ENCODE data around the gene TIGD3.

Gene TIGD3

GRCh38 chr11:65383778-65384177 lies 29.2 kb downstream of the TIGD3 start:
- intact Hi-C loops (cut with DNase I): loop anchor here (5.0 kb wide), 1 partner anchor 34 kb away; no protein-coding TSS in a partner anchor
- DNase-seq: no peak

- no peak for DNase-seq
These were observed 29.8 kb downstream of the TIGD3 start for GRCh38 chr11:65384301-65384889.

GRCh38 chr11:65386307-65387140 lies 32.0 kb downstream of the TIGD3 start, which contains the start of gene FRMD8:
FRMD8 (plus strand) TSS chr11:65386637; CDS start chr11:65387037, 400 bp downstream.
- intact Hi-C loops (cut with DNase I): no loop called here
- peak; percentile 83 to 99 (median 92) for DNase-seq

More at GRCh38 chr11:65384301-65384889, 29.8 kb downstream of the TIGD3 start:
- intact Hi-C loops (cut with DNase I): loop anchor here (5.0 kb wide), 1 partner anchor 33 kb away; no protein-coding TSS in a partner anchor

GRCh38 chr11:65388731-65389130 lies 34.2 kb downstream of the TIGD3 start:
- intact Hi-C loops (cut with DNase I): no loop called here
- no peak for DNase-seq

- DNase-seq: peak in 1 of 10 donors; percentile 75
- intact Hi-C loops (cut with DNase I): no loop called here
These were observed 34.9 kb downstream of the TIGD3 start for GRCh38 chr11:65389294-65389980.

- intact Hi-C loops (cut with DNase I): no loop called here
- DNase-seq: peak in 1 of 10 donors; percentile 79
These were observed 35.8 kb downstream of the TIGD3 start for GRCh38 chr11:65390099-65390941.

- intact Hi-C loops (cut with DNase I): no loop called here
- DNase-seq: peak in 1 of 10 donors; percentile 81
These were observed 36.4 kb downstream of the TIGD3 start for GRCh38 chr11:65390996-65391395.

- DNase-seq: peak in 1 of 10 donors; percentile 61
- intact Hi-C loops (cut with DNase I): no loop called here
These were observed 37.8 kb downstream of the TIGD3 start for GRCh38 chr11:65392186-65392829.

GRCh38 chr11:65392899-65393298 lies 38.3 kb downstream of the TIGD3 start:
- DNase-seq: peak in 1 of 10 donors; percentile 63
- intact Hi-C loops (cut with DNase I): no loop called here

GRCh38 chr11:65393513-65394079 lies 39.0 kb downstream of the TIGD3 start:
- peak in 1 of 10 donors; percentile 80 for DNase-seq
- intact Hi-C loops (cut with DNase I): no loop called here

- no peak for DNase-seq
- intact Hi-C loops (cut with DNase I): no loop called here
These were observed 39.6 kb downstream of the TIGD3 start for GRCh38 chr11:65394125-65394536.

GRCh38 chr11:65395961-65396530 lies 41.5 kb downstream of the TIGD3 start:
- no peak for DNase-seq
- intact Hi-C loops (cut with DNase I): no loop called here

- no peak for DNase-seq
- intact Hi-C loops (cut with DNase I): no loop called here
These were observed 42.5 kb downstream of the TIGD3 start for GRCh38 chr11:65396769-65397745.

- intact Hi-C loops (cut with DNase I): no loop called here
- DNase-seq: peak in 1 of 10 donors; percentile 13
These were observed 43.9 kb downstream of the TIGD3 start for GRCh38 chr11:65398362-65398910.

GRCh38 chr11:65399249-65399648 lies 44.7 kb downstream of the TIGD3 start:
- no peak for DNase-seq
- intact Hi-C loops (cut with DNase I): no loop called here

GRCh38 chr11:65399845-65400244 lies 45.3 kb downstream of the TIGD3 start:
- intact Hi-C loops (cut with DNase I): no loop called here
- DNase-seq: no peak

GRCh38 chr11:65400307-65401072 lies 45.9 kb downstream of the TIGD3 start:
- no peak for DNase-seq
- intact Hi-C loops (cut with DNase I): no loop called here
